ENCODE measurements around the gene AP3M1.

Gene AP3M1

DNA sequence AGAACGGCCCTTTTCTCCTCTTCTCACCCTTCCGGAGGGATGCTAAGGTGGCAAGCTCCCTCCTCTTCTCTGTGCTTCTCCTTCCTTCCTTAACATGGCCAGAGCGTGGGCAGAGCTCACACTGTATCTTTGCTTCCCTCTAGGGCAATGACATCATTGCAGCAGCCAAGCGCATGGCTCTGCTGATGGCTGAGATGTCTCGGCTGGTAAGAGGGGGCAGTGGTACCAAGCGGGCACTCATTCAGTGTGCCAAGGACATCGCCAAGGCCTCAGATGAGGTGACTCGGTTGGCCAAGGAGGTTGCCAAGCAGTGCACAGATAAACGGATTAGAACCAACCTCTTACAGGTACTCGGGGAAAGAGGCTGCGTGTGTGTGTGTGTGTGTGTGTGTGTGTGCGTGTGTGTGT lies 36.6 kb downstream of the AP3M1 start:
- DNase-seq (ENCODE audit: low spot score) = peak; percentile 39

DNA sequence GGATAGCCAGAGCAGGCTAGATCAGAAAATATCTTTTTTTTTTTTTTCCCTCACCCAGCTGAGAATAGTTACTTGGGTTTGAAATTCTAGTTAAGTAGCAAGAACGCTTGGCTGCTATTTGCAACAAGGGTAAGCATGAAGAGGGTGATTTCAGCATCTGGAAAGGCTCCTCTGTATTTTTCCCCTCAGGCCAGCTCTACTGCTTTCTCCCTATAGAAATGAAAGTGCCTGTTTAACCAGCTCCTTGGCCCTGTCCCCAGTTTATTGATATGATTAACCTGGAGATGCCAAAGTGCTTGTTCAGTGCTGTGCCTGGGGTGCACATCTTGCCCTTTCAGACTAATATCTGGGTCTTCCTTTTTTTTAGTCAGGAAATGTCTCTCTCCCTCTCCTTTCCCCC lies 37.1 kb downstream of the AP3M1 start:
- DNase-seq (ENCODE audit: low spot score) = no peak

- DNase-seq (ENCODE audit: low spot score) = no peak
Observed at GRCh38 chr10:74111799-74112198, 38.8 kb downstream of the AP3M1 start.

DNA sequence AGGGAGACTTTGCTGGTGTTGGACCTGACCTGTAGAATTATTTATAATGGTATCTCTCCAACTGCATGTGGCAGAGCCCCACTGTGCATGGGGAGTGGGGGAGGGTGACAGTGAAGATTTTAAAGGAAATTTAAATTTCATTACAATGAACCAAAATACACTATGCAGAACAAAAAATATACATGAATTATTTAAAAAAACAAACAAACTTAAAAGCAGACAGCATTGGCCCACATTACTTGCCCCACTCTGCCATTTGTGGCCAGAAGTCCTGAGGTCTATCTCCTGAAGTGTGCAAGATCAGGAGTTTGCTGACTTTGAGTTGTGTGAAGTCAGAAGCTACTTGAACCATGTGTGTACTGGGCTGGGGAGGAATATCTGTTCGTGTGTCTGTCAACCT lies 40.5 kb downstream of the AP3M1 start:
- no peak for DNase-seq (ENCODE audit: low spot score)

- no peak for DNase-seq (ENCODE audit: low spot score)
Observed at GRCh38 chr10:74109452-74109851, 41.2 kb downstream of the AP3M1 start.

GRCh38 chr10:74107391-74107790 lies 43.2 kb downstream of the AP3M1 start:
- DNase-seq (ENCODE audit: low spot score) = no peak

DNA sequence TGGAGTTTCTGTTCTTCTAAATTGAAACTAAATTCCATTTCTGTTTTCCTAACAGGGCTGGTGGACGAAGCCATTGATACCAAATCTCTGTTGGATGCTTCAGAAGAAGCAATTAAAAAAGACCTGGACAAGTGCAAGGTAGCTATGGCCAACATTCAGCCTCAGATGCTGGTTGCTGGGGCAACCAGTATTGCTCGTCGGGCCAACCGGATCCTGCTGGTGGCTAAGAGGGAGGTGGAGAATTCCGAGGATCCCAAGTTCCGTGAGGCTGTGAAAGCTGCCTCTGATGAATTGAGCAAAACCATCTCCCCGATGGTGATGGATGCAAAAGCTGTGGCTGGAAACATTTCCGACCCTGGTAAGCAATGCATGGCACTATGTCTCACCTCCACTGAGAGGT lies 45.6 kb downstream of the AP3M1 start:
- DNase-seq (ENCODE audit: low spot score) = no peak

GRCh38 chr10:74104480-74104879 lies 46.1 kb downstream of the AP3M1 start:
- no peak for DNase-seq (ENCODE audit: low spot score)

DNA sequence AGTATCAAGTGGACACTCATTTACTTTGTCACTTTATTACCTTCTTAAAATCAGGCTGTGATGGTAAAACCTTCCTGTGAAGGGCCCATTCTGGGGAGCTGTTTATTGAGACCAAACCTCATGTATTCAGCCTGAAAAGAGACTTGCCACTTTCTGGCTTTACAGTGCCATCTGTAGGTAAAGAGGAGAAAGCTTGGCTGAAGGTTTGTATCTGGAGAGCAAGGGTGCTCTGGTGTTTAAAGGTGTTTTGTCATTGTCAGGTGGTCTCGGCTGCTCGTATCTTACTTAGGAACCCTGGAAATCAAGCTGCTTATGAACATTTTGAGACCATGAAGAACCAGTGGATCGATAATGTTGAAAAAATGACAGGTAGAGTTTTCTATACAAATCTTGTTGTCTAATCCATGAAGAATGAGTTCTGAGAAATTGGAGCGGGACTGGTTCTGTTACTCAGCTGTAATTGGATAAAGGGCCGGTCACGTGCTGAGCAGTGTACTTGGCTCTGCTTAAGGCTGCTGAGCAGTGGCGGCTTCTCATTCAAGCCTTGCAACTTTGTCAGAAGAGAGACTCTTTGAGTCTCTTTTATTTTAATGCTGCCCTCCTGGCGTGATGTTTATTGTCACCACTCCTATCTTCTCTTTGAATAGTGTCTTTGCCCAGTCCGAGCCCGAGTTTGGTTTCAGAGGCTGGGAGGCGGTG lies 46.9 kb downstream of the AP3M1 start:
- no peak for DNase-seq (ENCODE audit: low spot score)

DNA sequence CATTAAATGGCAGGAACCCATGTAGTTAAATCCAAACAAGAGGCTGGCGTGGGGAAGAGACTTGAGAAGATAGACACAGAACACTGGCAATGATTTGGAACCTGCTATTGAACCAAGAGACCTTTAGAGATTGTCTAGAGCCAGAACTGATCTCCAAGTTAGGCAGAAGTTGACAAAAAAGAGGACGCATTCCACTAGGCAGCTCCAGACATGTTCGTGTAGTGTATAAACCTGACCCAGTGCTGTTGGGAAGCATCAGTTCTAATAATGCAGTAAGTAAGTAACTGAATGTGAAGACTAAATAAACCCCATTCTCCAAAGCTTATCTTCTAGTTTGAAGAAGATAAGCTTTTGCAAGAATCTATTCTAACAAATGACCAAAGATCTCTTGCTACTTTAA lies 50.8 kb downstream of the AP3M1 start:
- no peak for DNase-seq (ENCODE audit: low spot score)

DNA sequence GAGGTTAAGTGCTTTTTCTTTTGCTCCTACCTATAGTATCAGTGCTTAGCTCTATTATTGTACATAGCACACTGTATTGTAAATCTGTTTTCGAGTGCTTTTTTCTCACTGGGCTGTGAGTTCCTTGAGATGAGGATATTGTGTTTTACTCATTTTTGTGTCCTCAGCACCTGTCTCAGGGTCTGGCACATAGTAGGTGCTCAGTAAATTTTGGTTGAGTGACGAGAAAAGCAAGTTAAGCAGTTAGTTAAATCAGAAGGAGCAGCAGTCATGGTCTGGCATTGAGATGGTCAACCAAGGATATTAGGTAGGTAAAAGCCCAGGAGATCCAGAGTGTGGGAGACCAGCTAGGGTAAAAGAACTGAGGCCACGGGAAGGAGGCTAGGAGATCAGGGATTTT lies 51.2 kb downstream of the AP3M1 start:
- no peak for DNase-seq (ENCODE audit: low spot score)

GRCh38 chr10:74097776-74098175 lies 52.9 kb downstream of the AP3M1 start:
- no peak for DNase-seq (ENCODE audit: low spot score)

DNA sequence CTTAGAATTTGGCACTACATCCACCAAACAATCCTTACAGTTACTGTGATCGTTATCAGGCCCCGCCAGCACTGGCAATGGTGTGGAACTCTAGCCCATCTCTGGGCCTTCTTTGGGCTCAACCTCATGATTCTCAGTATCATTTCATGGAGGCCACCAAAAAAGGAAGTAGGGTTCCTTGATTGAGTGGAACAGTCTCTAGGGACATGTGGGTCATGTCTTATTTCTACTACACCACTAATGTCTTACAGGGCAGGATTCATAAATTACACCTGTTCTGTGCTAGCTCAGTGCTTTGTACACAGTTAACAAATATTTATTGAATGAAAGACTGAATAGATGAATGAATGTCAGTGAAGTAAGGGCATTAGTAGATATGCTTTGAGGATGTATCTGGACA lies 53.9 kb downstream of the AP3M1 start:
- DNase-seq (ENCODE audit: low spot score) = no peak

DNA sequence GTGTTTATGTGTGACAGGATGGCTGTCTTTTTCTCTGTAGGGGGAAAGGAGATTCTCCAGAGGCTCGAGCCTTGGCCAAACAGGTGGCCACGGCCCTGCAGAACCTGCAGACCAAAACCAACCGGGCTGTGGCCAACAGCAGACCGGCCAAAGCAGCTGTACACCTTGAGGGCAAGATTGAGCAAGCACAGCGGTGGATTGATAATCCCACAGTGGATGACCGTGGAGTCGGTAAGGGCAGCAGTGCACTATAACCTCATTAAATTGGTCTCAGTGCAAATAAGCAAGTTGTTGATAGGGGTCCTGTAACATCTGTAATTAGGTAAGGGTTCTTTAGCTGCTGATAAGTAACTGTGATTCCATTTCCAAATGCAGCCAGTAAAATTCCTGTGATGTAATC lies 56.4 kb downstream of the AP3M1 start:
- no peak for DNase-seq (ENCODE audit: low spot score)

- no peak for DNase-seq (ENCODE audit: low spot score)
Observed at GRCh38 chr10:74093530-74094164, 57.0 kb downstream of the AP3M1 start.

GRCh38 chr10:74092372-74092771 lies 58.3 kb downstream of the AP3M1 start:
- no peak for DNase-seq (ENCODE audit: low spot score)

GRCh38 chr10:74088722-74089121 lies 61.9 kb downstream of the AP3M1 start:
- no peak for DNase-seq (ENCODE audit: low spot score)

DNA sequence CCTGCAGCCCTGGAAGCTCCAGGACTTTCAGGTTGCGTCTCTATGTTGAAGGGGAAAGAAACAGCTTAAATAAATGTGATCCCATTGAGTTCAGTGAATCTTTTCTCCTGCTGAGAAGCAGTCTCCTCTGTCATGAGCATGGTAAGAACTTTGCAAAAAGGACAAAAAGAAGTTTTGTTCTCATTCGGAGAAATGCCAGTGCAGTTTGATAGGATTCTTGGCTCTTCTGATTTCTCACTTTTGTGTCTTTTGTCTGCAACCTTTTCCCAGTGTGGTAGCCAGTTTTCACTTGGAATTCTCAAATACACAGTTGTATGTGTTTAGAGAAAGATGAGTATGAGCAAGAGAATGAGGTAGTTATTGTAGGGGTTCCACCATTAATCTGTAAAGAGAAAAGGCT lies 64.3 kb downstream of the AP3M1 start:
- DNase-seq (ENCODE audit: low spot score) = peak; percentile 16

- no peak for DNase-seq (ENCODE audit: low spot score)
Observed at GRCh38 chr10:74084955-74085354, 65.7 kb downstream of the AP3M1 start.

DNA sequence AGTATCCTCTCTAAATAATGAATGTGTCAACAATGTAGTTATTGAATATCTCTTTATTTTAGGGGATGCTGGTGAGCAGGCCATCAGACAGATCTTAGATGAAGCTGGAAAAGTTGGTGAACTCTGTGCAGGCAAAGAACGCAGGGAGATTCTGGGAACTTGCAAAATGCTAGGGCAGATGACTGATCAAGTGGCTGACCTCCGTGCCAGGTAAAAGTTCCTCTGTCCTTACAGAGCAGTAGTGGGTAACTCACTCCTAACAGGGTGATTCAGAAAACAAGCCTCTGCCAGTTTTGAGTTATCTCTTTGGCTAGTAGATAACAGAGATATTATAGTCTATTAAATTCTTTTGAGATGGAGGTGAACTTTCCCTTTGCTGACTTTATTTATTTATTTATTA lies 67.3 kb downstream of the AP3M1 start:
- DNase-seq (ENCODE audit: low spot score) = no peak

DNA sequence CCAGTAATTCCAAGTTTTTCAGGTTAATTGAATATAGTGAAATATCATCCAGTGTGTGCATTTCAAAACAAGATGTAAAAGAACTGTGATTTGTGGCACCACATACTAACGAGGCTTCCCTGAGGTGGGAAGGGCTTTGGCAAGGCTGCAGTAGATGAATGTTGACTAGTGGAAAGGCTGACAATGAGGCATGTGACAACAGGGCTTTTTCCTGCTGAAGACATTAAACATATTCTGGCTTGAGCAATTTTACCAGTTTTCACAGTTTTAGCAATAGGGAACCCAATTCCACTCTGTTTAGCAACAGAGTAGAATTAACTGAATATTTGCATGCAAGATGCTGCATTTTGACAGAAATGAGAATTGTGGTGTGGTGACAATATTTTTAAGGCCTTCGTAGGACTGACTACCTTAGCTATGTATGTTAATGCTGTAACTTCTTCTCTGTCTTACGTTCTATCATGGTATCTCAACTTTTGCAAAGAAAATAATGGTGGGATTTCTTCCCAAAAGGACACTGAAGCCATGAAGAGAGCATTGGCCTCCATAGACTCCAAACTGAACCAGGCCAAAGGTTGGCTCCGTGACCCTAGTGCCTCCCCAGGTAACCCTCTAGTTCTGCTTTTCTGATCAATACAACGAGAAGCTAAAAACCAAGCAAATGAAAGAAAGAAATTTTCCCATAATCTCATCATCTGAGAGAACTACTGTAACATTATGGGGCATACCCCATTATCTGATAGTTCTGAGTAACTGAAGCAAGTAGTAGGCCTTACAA lies 68.5 kb downstream of the AP3M1 start:
- no peak for DNase-seq (ENCODE audit: low spot score)

DNA sequence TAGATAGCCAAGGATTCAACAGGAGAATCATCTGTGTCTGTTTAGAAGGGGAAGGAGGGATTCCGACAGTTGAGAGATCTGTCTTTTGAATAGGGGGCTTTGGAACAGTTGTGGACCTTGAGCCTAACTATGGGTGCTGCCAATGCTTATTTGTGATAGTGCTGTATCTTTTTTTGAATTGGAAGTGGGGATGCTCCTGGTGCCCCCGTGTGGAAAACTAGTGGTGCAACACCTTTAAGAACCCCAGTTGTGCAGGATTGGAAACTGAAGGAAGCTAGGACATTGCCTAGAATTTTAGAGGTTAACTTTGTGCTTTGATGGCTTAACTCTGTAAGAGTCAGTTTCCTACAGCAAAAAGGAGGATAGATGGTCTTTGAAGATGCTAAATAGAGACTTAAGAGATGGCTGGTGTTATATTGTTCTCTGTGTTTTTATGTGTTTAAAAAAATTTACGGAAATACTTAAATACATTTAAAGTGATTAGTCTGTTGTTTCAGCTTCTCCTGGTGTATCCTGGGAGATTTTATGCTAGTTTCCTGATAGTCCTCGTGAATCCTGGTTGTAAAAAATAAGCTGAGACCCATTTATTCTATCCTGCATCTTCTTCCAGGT lies 69.3 kb downstream of the AP3M1 start:
- DNase-seq (ENCODE audit: low spot score) = peak; percentile 56

All from pons (tissue), 1 donor.